Measurements from ENCODE around the gene SMAD4. TPM values are rescaled to one million over a fixed set of nuclear protein-coding genes. Genes with fewer than 3 reads are reported as not detected.

The SMAD4 gene
- total RNA-seq, 2 experiments from 2014 or later, result 79.3 to 89.5 TPM

DNA sequence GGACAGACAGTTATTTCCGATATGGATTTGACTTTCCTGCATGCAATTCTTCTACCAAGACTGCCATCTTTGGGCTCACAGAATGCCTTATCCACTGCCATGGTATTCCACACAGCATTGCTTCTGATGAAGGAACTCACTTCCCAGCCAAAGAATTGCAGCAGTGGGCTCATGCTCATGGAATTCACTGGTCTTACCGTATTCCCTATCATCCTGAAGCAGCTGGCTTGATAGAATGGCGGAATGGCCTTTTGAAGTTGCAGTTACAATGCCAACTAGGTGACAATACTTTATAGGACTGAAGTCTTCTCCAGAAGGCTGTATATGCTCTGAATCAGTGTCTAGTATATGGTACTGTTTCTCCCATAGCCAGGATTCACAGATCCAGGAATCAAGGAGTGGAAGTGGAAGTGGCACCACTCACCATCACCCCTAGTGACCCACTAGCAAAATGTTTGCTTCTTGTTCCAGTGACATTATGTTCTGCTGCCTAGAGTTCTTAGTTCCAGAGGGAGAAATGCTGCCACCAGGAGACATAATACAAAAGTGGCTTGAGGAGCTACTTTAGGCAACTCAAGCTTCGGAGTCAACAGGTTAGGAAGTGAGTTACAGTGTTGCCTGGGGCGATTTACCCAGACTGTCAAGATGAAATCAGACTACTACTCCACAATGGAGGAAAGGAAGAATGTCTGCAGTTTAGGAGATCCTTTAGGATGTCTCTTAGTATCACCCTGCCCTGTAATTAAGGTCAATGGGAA is 23.8 kb upstream of the SMAD4 start:
- DNase-seq (no peak), ATAC-seq (no peak)
- intact Hi-C loops (cut with DNase I, micrococcal nuclease), result no loop called here
- Mint-ChIP-seq H3K36me3 (ENCODE audit: low read depth) (no peaks in the 10 kb centered on the region), H3K4me1 (no peaks in the 10 kb centered on the region), H3K27me3 (no peaks in the 10 kb centered on the region), H3K9me3 (ENCODE audit: low read depth) (peaks cover 8% of the 10 kb centered on the region), H3K27ac (no peak overlapping the region), H3K4me3 (no peak overlapping the region)
- ChIA-PET CTCF (interaction anchor here (0.6 kb wide), 1 partner anchor 95 kb away, joined by 3 read pairs; no protein-coding TSS in a partner anchor), POLR2A (no interaction called here)

DNA sequence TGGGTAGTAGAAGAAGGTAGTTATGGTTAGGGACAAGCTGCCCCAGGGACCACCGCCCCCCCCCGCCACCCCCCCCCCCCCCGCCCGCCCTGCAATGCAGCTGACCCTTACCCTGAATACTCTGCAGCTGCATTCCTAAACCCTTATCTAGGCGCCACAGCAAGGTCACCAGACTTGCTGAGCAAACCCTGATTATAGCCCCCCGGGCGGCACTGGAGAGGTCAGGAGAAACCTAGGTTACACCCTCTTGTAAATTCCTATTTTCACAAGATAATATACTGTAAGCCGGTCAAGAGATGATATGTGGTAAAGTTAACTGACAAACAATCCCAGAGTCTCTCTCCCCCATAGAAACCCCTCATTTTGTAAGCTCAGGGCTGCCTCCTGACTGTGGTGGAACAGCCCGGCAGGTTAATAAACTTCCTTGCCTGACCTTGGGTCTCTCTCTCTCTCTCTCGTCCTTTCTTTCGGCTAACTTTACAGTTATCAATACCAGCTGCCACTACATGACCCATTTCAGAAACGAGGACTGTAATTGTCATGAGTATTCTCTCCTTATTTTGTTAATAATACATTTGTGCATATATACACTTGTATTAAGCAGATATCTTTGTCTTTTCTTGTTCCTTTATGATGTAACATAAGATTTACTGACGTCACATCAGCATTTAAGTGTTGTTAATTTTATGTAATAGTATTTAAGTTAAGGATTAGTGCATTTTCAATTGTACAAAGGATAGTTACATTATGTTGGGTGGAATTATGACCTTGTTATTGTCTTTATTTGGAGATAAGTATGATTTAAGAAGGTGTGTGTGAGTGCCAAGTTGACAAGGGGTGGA is 22.8 kb upstream of the SMAD4 start:
- H3K4me3 Mint-ChIP-seq, result no peak overlapping the region
- H3K27me3 Mint-ChIP-seq, result no peaks in the 10 kb centered on the region
- H3K36me3 Mint-ChIP-seq (ENCODE audit: low read depth), result no peaks in the 10 kb centered on the region
- H3K4me1 Mint-ChIP-seq, result no peaks in the 10 kb centered on the region
- H3K27ac Mint-ChIP-seq, result no peak overlapping the region
- ATAC-seq (no peak), DNase-seq (no peak)
- intact Hi-C loops (cut with DNase I, micrococcal nuclease), result no loop called here
- ChIA-PET POLR2A (interaction anchor here (0.7 kb wide), 1 partner anchor 13 kb away, joined by 3 read pairs; no protein-coding TSS in a partner anchor), CTCF (interaction anchor here (0.6 to 0.8 kb wide), 2 partner anchors 63 to 94 kb away, joined by 3 read pairs; no protein-coding TSS in a partner anchor)
- H3K9me3 Mint-ChIP-seq (ENCODE audit: low read depth), result peaks cover 8% of the 10 kb centered on the region

DNA sequence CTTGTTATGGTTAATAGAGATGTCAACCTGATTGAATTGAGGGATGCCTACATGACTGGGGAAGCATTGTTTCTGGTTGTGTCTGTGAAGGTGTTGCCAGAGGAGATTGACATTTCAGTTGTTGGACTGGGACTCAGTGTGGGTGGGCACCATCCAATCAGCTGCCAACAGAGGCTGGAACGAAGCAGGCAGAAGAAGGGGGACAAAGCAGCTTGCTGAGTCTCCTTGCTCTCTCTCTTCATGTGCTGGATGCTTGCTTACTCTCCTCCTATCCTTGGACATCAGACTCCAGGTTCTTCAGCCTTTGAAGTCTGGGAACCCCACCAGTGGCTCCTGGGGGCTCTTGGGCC is 22.2 kb upstream of the SMAD4 start:
- intact Hi-C loops (cut with DNase I, micrococcal nuclease), result no loop called here
- CTCF ChIA-PET, result interaction anchor here (0.8 kb wide), 1 partner anchor 63 kb away, joined by 3 read pairs; no protein-coding TSS in a partner anchor
- Mint-ChIP-seq H3K4me3 (no peak overlapping the region), H3K27me3 (no peaks in the 10 kb centered on the region), H3K4me1 (no peaks in the 10 kb centered on the region), H3K36me3 (ENCODE audit: low read depth) (no peaks in the 10 kb centered on the region), H3K9me3 (ENCODE audit: low read depth) (peaks cover 6% of the 10 kb centered on the region), H3K27ac (no peak overlapping the region)
- ATAC-seq (no peak), DNase-seq (no peak)
- POLR2A ChIA-PET, result interaction anchor here (0.7 kb wide), 1 partner anchor 13 kb away, joined by 3 read pairs; no protein-coding TSS in a partner anchor

DNA sequence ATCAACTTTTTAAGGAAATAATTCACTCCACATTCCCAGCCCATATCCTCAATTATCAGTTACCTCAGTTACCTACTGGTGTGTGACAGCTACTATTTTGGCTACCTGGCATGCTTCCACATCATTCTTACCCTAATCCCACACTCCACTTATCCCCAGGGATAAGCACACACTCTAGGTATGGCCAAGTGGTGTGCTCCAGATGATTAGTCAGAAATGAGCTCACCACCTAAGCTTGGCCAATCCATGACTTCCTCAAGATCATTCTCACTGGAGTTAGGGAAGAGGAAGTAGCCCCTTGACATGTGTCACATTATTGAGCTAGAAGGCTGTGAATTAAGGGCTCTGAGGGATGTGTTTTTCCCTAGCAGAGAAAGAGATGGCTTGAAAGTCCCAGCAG is 20.9 kb upstream of the SMAD4 start:
- no peaks in the 10 kb centered on the region for H3K4me1 Mint-ChIP-seq
- no peaks in the 10 kb centered on the region for H3K27me3 Mint-ChIP-seq
- CTCF ChIA-PET, result no interaction called here
- DNase-seq (no peak), ATAC-seq (no peak)
- POLR2A ChIA-PET, result no interaction called here
- intact Hi-C loops (cut with DNase I, micrococcal nuclease), result no loop called here
- H3K27ac Mint-ChIP-seq, result no peak overlapping the region
- H3K36me3 Mint-ChIP-seq (ENCODE audit: low read depth), result no peaks in the 10 kb centered on the region
- H3K4me3 Mint-ChIP-seq, result no peak overlapping the region
- H3K9me3 Mint-ChIP-seq (ENCODE audit: low read depth), result no peaks in the 10 kb centered on the region

DNA sequence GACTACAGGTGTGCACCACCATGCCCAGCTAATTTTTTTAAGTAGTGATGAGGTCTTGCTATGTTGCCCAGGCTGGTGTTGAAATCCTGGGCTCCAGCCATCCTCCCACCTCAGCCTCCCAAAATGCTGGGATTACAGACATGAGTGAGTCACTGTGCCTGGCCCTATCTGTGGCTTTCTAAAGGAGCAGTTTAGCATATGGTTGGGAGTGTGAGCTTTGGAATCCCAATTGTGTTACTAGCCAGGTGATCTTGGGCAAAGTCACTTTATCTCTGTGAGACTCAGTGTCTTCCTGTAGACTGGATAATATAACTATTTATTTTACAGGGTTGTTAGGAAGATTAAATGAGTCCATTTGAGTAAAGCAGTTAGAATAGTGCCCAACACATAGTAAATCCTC is 19.8 kb upstream of the SMAD4 start:
- POLR2A ChIA-PET, result no interaction called here
- Mint-ChIP-seq H3K27ac (no peak overlapping the region), H3K27me3 (no peaks in the 10 kb centered on the region), H3K36me3 (ENCODE audit: low read depth) (no peaks in the 10 kb centered on the region), H3K4me3 (no peak overlapping the region), H3K4me1 (no peaks in the 10 kb centered on the region), H3K9me3 (ENCODE audit: low read depth) (no peaks in the 10 kb centered on the region)
- DNase-seq (no peak), ATAC-seq (no peak)
- intact Hi-C loops (cut with DNase I, micrococcal nuclease), result no loop called here
- CTCF ChIA-PET, result no interaction called here

DNA sequence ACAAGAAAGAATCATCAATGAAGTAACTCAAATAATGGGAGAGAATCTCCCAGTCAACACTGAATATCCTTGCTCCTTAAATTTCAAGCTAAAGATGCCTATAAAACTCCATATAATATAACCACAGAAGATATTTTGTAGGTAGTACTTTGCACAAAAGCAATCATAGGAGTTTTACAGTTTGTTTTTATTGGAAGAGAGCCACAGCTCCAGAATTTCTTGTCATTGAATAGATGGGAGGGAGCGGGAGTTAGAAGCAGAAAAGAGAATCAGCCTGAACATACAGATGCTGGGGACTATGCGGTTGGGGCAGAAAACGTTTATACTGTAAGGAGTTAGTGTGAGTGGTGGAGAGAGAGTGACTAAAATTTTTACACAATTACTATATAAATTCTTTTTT is 18.3 kb upstream of the SMAD4 start:
- DNase-seq (no peak), ATAC-seq (no peak)
- Mint-ChIP-seq H3K36me3 (ENCODE audit: low read depth) (no peaks in the 10 kb centered on the region), H3K4me3 (no peak overlapping the region), H3K9me3 (ENCODE audit: low read depth) (peaks cover 2% of the 10 kb centered on the region), H3K4me1 (no peaks in the 10 kb centered on the region), H3K27ac (no peak overlapping the region), H3K27me3 (no peaks in the 10 kb centered on the region)
- intact Hi-C loops (cut with DNase I, micrococcal nuclease), result no loop called here
- POLR2A ChIA-PET, result no interaction called here
- CTCF ChIA-PET, result interaction anchor here (0.6 to 0.9 kb wide), 2 partner anchors 35 to 137 kb away, joined by 3 to 4 read pairs; no protein-coding TSS in a partner anchor

DNA sequence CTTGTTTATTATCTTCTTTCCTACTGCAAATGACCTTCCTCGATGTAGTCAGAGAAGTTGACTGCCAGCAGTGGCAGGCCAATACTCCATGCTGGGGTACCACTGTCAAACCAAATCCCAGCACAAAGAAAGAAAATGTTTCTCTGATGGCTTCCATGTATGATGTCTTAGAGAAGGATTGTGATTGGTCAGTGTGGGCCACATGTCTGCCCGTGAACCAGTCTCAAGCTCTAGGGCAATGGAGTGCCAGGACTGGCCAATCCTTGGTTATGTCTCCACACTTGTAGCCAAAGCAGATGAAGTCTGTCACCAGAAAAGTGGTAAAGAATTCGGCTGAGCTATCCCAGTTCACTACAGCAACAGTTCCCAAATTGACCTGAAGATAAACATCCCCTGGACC is 17.6 kb upstream of the SMAD4 start:
- ChIA-PET POLR2A (interaction anchor here (0.7 kb wide), 1 partner anchor 254 kb away, joined by 3 read pairs; no protein-coding TSS in a partner anchor), CTCF (interaction anchor here (0.9 kb wide), 1 partner anchor 35 kb away, joined by 4 read pairs; no protein-coding TSS in a partner anchor)
- ATAC-seq (no peak), DNase-seq (no peak)
- H3K27ac Mint-ChIP-seq, result no peak overlapping the region
- H3K36me3 Mint-ChIP-seq (ENCODE audit: low read depth), result no peaks in the 10 kb centered on the region
- H3K4me3 Mint-ChIP-seq, result no peak overlapping the region
- no peaks in the 10 kb centered on the region for H3K27me3 Mint-ChIP-seq
- H3K9me3 Mint-ChIP-seq (ENCODE audit: low read depth), result peaks cover 2% of the 10 kb centered on the region
- no peaks in the 10 kb centered on the region for H3K4me1 Mint-ChIP-seq
- intact Hi-C loops (cut with DNase I, micrococcal nuclease), result no loop called here

DNA sequence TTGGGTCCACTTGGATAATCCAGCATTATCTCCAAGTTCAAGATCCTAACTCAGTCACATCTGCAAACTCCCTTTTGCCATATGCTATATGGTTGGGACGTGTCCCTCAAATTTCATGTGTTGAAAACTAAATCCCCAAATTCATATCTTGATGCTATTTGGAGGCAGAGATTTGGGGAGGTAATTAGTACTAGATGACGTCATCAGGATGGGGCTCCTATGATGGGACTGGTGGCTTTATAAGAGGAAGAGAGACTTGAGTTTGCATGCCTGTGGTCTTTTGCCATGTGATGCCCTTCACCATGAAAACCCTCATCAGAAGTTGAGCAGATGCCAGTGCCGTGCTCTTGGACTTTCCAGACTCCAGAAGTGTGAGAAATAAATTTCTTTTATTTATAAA is 16.8 kb upstream of the SMAD4 start:
- Mint-ChIP-seq H3K27ac (no peak overlapping the region), H3K4me3 (no peak overlapping the region), H3K36me3 (ENCODE audit: low read depth) (no peaks in the 10 kb centered on the region), H3K27me3 (no peaks in the 10 kb centered on the region), H3K4me1 (no peaks in the 10 kb centered on the region), H3K9me3 (ENCODE audit: low read depth) (peaks cover 2% of the 10 kb centered on the region)
- DNase-seq, result no peak
- ChIA-PET CTCF (no interaction called here), POLR2A (interaction anchor here (0.7 kb wide), 1 partner anchor 253 kb away, joined by 3 read pairs; no protein-coding TSS in a partner anchor)
- intact Hi-C loops (cut with DNase I, micrococcal nuclease), result no loop called here
- no peak for ATAC-seq

DNA sequence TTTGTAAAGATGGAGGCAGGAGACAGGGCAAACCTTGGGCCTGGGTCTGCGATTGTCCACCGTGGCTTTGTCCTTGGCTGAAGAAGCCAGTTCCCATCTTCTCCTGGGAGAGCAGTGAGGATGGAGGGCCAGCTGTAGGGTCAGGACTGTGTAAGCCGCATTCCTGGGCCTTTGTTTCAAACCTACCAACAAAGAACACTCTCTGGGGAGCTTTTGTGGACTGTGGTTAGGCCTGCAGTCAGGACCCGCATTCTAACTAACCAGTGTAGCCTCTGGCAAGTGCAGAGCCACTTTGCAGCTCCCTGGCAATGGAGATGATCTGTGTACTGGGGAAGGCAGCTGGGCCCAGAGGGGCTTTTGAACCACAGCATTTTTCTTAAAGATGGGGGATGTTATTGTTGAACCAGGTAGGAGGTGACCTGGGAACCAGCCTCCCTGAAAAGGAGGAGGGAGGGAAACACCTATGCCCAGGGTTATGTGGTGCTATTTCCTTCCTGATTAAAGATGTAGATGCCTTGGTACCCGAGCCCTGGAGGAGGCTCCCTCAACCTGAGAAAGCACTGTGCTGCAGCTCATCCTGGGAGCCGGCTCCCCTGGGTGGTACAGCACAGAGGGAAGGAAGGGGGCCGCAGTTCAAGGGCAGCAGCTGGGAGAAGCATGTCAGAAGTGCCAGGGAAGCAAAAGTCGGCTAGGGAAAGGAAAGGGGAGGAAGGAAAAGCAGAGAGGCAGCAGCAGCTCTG is 12.7 kb upstream of the SMAD4 start:
- no peaks in the 10 kb centered on the region for H3K36me3 Mint-ChIP-seq (ENCODE audit: low read depth)
- CTCF ChIA-PET, result interaction anchor here (0.8 kb wide), 1 partner anchor 200 kb away, joined by 3 read pairs; no protein-coding TSS in a partner anchor
- no peak overlapping the region for H3K27ac Mint-ChIP-seq
- DNase-seq, result no peak
- ATAC-seq, result no peak
- no peaks in the 10 kb centered on the region for H3K4me1 Mint-ChIP-seq
- intact Hi-C loops (cut with DNase I, micrococcal nuclease), result no loop called here
- H3K27me3 Mint-ChIP-seq, result no peaks in the 10 kb centered on the region
- H3K4me3 Mint-ChIP-seq, result no peak overlapping the region
- POLR2A ChIA-PET, result interaction anchor here (1.0 kb wide), 1 partner anchor 13 kb away, joined by 7 read pairs; the partner anchor contains the start of gene SMAD4
- peaks cover 2% of the 10 kb centered on the region for H3K9me3 Mint-ChIP-seq (ENCODE audit: low read depth)

DNA sequence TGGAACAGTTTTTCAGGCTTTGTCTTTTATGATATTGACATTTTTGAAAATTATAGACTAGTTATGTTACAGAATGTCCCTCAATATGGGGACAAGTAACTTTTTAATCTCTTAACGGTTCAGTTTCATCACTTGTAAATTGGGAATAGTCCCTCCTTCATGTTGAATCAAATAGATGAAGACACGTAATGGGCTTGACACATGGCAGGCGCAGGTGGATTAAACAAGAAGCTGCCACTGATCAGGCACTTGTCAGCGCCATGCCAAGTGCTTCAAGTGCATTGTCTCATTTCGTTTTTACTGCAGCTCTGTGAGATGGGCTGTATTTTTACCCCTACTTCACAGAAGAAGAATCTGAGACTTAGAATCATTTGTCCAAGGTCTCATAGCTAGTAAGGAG is 9.5 kb upstream of the SMAD4 start:
- intact Hi-C loops (cut with DNase I, micrococcal nuclease), result no loop called here
- CTCF ChIA-PET, result interaction anchor here (0.6 kb wide), 1 partner anchor 89 kb away, joined by 3 read pairs; no protein-coding TSS in a partner anchor

DNA sequence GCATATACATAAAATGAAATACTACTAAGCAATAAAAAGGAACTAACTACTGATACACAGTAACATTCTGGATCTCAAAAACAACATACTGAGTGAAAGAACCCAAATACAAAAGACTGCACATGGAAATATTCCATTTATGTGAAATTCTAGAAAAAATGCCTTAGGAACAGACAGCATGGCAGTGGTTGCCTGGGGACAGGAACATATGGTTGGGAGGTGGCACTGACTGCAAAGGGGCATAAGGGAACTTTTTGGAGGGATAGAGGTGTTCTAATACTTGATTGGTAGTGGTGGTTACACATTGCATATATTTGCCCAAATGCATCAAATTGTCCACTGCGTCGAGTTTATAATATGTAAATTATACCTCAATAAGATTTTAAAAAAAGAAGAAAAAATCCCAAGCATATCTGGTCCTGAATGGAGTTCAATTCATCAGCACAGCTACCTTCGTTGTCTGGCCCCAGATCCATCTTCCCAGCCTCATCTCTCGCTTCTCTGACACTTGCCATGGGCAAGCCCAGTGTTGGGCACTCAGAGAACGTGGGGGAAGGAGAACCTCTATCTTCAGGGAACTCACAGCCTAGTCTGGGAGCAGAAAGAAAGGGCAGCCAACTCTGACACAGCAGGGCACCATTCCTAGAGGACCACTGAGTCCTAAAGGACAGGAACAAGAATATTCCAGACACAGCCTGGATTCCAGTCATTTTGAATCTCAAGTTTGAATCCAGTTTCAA is 8.6 kb upstream of the SMAD4 start:
- H3K36me3 Mint-ChIP-seq (ENCODE audit: low read depth), result peaks cover 6% of the 10 kb centered on the region
- ChIA-PET POLR2A (no interaction called here), CTCF (no interaction called here)
- no peaks in the 10 kb centered on the region for H3K27me3 Mint-ChIP-seq
- H3K27ac Mint-ChIP-seq, result no peak overlapping the region
- no peaks in the 10 kb centered on the region for H3K4me1 Mint-ChIP-seq
- H3K9me3 Mint-ChIP-seq (ENCODE audit: low read depth), result peaks cover 5% of the 10 kb centered on the region
- no peak for DNase-seq
- H3K4me3 Mint-ChIP-seq, result no peak overlapping the region
- intact Hi-C loops (cut with DNase I, micrococcal nuclease), result no loop called here
- ATAC-seq, result no peak

More for the DNA sequence above, 9.5 kb upstream of the SMAD4 start:
- Mint-ChIP-seq H3K27me3 (no peaks in the 10 kb centered on the region), H3K4me3 (no peak overlapping the region), H3K27ac (no peak overlapping the region), H3K9me3 (ENCODE audit: low read depth) (peaks cover 6% of the 10 kb centered on the region), H3K4me1 (no peaks in the 10 kb centered on the region), H3K36me3 (ENCODE audit: low read depth) (peaks cover 6% of the 10 kb centered on the region)
- DNase-seq (no peak), ATAC-seq (no peak)
- POLR2A ChIA-PET, result no interaction called here
